Ureter (tissue), 1 donor: ENCODE measurements around the gene DNAH6. TPM values are rescaled to one million over a fixed set of nuclear protein-coding genes. Genes with fewer than 3 reads are reported as not detected.

Source experiments
- DNase-seq: peaks from one replicate; pipeline ENCODE4 v3.0.0-alpha.2; 2020; ENCODE audit warnings: low spot score
- total RNA-seq: library from RNA; stranded (reverse); gene quantifications from one replicate; pipeline ENCODE4 v1.2.4, GENCODE V29; 2023
- donor health status: DM: yes; HTN: yes; CAD: no.

The DNAH6 gene
- total RNA-seq, 1 donor from 2014 or later: 2.2 TPM

DNA sequence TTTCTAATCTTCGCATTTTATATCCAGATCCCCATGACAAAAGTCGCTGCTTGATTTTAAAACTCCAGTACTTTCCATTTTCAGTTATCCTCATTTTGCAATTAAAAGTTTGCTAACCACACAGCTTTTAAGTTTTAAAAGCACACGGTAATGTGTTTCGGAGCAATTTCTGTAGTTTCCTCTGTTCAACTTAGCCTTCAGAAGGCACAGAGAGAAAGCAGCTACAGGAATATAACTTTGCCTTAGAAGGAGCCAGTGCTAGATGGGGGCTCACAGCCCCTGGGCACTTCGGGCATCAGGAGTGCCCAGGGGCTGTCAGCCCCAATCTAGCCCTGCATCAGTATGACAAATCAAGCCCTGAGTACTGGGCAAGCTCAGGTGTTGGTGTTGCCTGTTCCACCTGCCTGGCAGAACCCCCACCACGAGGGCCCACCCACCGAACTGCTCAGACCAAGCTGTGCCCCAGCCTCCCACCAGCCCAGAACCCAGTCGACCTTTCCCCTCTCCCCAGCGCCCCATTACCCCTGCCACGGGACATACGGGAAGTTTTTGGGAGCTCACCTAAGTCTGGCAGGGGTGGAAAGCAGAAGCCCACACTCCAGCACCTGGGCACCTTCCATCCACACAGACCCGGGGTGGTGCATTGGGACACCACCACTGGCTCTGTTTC is 317.3 kb downstream of the DNAH6 start:
- no peak for DNase-seq

- no peak for DNase-seq
Measured at GRCh38 chr2:84836215-84836614, 319.9 kb downstream of the DNAH6 start.

DNA sequence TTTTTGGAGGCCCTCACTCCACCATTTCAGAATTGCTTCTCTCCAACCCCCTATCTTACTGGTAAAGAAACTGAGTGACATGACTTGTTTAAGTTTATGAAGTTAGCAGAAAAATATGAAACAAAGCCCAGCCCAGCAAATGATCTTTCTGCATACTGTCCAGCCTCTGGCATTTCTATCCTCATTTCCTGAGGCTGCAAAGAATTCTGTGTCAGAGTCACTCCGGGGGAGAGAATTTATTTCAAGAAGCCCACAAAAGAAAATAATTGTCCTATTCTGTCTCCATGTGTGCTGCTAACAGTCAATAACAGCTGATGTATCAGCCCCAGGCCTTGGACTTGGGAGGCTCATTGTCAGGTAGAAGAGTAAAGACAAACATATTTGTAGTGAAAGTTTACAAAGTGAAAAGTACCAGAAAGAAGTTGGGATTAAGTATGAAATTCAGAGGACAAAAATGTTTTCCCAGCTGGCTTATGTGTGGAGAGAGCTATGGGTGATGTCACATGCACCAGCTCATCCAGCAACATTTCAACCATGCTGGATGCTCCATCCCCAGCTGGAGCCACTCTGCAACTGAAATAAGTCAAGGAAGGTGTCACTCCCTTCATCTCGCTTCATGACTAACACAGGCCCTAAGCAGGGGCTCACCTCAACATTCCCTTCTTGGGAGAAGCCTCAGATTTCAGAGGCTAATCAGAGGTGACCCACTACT is 322.3 kb downstream of the DNAH6 start:
- no peak for DNase-seq

DNA sequence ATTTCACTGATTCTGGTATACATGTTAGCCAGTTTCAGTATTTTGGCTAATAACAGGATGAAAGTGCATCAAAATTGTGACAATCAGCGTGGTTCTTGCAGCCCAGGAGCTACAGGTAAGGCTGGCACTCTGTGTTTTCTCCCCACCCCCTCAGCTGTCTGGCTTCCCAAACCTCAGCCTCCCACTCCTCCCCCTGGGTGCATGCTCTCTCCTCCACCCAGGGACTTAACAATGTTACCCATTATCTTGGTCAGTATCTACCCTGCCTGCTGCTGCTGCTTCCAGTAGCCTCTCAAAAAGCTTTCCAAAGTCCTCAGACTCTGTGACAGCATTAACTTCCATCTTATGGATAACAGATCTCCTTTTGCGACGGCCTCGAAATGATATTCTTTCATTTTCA is 323.6 kb downstream of the DNAH6 start:
- DNase-seq: no peak

GRCh38 chr2:84840306-84840705 is 324.0 kb downstream of the DNAH6 start:
- no peak for DNase-seq

GRCh38 chr2:84841577-84841976 is 325.3 kb downstream of the DNAH6 start:
- DNase-seq: no peak

DNA sequence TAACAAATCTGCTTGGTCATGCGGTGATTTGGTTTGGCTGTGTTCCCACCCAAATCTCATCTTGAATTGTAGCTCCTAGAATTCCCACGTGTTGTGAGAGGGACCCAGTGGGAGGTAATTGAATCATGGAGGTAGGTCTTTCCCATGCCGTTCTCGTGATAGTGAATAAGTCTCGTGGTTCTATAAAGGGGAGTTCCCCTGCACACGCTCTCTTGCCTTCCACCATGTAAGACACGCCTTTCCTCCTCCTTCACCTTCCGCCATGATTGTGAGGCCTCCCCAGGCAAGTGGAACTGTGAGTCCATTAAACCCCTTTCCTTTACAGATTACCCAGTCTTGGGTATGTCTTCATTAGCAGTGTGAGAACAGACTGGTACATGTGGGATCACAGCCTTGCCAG is 327.8 kb downstream of the DNAH6 start:
- no peak for DNase-seq

- DNase-seq: no peak
Measured at GRCh38 chr2:84846041-84846663, 329.9 kb downstream of the DNAH6 start.

DNA sequence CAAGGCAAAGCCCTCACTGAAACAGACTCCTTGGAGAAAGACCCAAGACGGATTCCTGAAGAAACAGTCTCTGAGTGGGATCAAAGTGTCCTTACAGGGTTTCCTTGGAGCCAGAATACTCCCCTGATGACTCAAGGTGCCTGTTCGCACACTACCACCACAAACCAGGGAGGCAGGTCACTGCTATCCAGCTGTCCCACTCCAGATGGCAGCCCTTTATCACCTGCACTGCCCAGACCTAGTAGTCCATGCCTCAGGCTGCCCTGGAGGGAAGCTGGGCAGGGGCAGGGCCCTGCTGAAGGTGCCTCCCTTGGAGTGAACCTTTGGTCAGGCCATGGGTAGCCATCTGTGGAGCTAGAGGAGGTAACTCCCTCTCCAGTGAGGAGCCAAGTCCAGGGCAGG is 330.4 kb downstream of the DNAH6 start:
- DNase-seq: no peak

DNA sequence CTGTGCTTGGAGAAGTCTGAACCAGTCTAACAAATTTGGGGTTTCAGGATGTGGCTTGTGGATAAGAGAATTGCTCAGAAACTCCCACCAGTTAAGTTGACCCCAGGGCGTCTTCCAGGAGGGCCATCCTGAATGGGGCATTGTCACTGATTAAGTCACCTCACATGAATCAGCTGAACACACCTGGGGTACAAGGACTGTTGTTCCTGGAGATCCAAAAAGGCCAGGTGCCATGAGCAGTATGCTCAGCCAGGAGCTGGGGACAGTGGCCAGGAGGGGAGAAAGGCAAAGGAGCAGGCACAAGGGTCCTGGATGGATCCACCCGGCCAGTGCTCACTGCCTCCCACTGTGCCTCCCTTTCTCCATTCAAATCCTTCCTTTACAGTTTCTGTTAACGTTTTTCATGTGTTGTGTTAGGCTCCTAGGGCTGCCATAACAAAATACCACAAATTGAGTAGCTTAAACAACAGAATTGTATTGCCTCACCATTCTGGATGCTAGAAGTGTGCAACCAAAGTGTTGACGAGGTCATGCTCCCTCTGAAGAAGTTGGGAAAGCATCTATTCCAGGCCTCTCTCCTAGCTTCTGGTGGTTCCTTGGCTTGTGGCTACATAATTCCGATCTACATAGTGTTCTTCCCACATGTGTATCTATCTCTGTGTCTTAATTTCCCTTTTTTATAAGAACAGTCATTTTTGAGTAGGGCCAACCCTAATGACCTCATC is 331.2 kb downstream of the DNAH6 start:
- no peak for DNase-seq

- no peak for DNase-seq
Measured at GRCh38 chr2:84849271-84849952, 333.1 kb downstream of the DNAH6 start.

- DNase-seq: no peak
Measured at GRCh38 chr2:84850471-84850870, 334.2 kb downstream of the DNAH6 start.

GRCh38 chr2:84851876-84852275 is 335.6 kb downstream of the DNAH6 start:
- DNase-seq: no peak

DNA sequence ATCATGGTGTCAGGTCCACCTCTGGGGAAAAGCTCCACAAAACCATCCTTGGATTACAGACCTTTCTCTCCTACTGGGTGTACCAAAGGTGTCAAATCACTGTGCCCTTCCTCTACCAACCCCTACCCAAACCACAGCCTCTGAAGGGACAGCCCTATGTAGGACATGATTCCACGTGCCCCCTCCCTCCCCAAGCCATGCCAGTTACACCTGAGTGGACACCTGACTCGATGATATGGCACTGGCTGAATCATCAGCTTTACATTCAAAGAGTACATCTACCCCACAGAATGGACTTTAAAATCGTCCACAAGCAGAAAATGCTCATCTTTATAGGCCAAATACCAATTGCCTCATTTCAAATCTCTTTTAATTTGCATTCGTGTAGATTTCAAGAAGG is 338.6 kb downstream of the DNAH6 start:
- DNase-seq: no peak

DNA sequence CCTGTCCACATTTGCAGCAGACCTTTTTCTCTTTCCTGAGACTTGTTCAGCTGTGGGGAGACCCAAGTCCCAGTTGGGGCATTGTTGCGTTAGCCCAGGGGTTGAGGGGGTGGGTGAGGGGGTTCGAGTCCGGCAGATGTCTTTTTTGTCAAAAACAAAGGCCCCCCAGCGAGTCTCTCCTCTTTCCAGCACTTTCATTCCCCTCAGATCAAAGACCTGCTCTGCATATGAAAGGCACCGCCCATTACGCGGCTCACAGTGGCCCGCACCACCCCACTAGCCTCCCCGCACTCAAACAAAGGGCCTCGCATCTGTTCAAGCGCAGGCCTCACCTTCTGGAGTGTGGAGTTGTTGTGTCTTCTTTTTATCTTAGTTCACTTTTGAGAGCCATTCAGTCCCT is 339.4 kb downstream of the DNAH6 start:
- no peak for DNase-seq

DNA sequence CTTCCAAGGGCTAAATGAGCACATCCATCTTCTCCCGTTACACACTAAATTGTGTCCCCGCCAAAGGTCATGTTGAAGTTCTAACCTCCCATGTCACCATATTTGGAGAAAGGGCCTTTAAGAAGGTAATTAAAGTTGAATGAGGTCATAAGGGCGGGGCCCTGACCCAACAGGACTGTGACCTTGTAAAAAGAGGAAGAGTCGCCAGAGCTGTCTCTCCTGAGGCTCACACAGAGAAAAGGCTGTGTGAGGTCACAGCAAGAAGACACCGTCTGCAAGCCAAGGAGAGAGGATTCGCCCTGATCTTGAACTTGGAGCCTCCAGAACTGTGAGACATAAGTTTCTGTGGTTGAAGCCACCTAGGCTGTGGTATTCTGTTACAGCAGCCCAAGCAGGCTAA is 340.5 kb downstream of the DNAH6 start:
- no peak for DNase-seq

DNA sequence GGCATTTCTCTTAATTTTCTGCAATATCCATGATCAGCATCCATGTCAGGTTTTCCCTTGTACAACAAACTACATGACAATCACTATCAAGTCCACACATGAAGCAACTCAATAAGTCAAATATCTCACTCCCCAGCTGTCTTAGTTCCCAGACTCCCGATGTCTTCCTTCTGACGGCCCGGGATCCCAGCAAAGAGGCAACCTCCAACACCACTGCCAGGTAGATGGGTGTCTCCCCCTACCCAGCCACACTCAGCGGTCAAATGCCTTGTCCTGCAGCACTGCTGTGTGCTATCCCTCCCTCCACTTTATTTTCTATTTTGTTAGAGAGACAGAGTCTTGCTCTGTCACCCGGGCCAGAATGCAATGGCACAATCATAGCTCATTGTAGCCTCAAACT is 341.3 kb downstream of the DNAH6 start:
- no peak for DNase-seq

DNA sequence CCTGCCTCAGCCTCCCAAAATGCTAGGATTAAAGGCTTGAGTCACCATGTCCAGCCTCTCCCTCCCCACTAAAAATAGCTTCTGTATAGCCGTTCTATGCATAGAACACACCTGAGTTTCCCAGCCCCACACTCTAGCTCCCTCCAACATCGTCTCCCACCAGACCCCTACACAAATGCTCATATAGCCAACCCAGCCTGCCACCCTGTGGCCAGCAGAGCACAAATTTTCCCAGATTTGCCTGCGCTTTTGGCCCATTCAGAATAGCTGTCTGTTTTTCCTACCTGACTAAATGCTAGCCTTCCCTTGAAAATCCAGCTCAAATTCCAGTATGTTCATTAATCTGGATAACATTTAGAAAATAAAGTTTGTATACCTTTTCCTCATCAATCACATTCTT is 341.8 kb downstream of the DNAH6 start:
- DNase-seq: no peak

- no peak for DNase-seq
Measured at GRCh38 chr2:84858937-84859336, 342.6 kb downstream of the DNAH6 start.

DNA sequence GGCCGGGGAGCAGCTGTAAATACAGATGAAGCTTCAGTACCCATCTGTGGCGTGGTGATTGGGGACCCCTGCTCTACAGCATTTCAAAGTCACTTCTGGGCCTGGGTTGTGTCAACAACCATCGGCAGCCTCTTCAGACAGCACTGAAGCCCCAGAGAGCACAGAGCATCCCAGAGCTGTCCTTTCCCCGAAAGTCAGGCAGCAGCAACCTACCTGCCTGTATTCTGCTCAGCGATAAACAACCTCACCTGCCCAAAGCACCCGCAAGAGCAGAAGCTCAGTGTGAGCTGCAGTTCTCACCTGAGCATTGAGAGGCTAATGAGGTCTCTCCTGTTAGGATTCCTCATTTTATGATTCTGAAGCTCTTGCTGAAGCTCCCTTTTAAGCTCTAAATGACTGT is 345.2 kb downstream of the DNAH6 start:
- DNase-seq: no peak

GRCh38 chr2:84862006-84862405 is 345.7 kb downstream of the DNAH6 start:
- DNase-seq: no peak

GRCh38 chr2:84865181-84865783 is 349.0 kb downstream of the DNAH6 start:
- DNase-seq: no peak
